ENCODE results near the gene TBC1D8B.
"Not testable (repeated sequence)": the region's sequence is repeated elsewhere in the genome, so short reads cannot be mapped to it uniquely, and the experiment has no call there.

GRCh38 chrX:106814093-106814492 lies 11.6 kb downstream of the TBC1D8B start:
- not testable (repeated sequence) for TF ChIP-seq CHD1 (IDR thresholded peaks at IDR 0.05; ENCODE audit: low read depth, low read length); MXI1 (IDR thresholded peaks at IDR 0.05; ENCODE audit: borderline replicate concordance, low read depth, low read length); MAZ (IDR thresholded peaks at IDR 0.05; ENCODE audit: borderline replicate concordance, low read depth, low read length); POLR2A (IDR thresholded peaks at IDR 0.05; ENCODE audit: low read depth, low read length); RAD21 (IDR thresholded peaks at IDR 0.05; ENCODE audit: low read length); SMC3 (IDR thresholded peaks at IDR 0.05; ENCODE audit: low read depth, low read length); CTCF (conservative IDR thresholded peaks at IDR 0.05; ENCODE audit: low read depth, low read length); BHLHE40 (IDR thresholded peaks at IDR 0.05; ENCODE audit: low read depth, low read length)
